Loucy (cell line): ENCODE data around the gene SCMH1.

Source experiments
- H2AFZ ChIP-seq: fragments of 200-600 bp; sonication (generic); 2 replicates; pipeline ENCODE4 v1.6.0; 2016; ENCODE audit warnings: antibody characterized with exemption, mild to moderate bottlenecking, low read length, moderate library complexity
- H3F3A ChIP-seq: fragments of 200-600 bp; 2 replicates; pipeline ENCODE4 v1.6.0; 2016; ENCODE audit warnings: antibody characterized with exemption, low read depth, mild to moderate bottlenecking
- H3K27me3 ChIP-seq: fragments of 200-600 bp; sonication (generic); 2 replicates; pipeline ENCODE4 v1.6.1; 2014; ENCODE audit warnings: low read length, mild to moderate bottlenecking; ENCODE audit not compliant: insufficient read depth, poor library complexity, severe bottlenecking
- H3K36me3 ChIP-seq: fragments of 200-600 bp; sonication (generic); 2 replicates; pipeline ENCODE4 v1.6.1; 2016; ENCODE audit warnings: low read length; ENCODE audit not compliant: insufficient read depth
- H3K4me1 ChIP-seq: fragments of 200-600 bp; sonication (generic); 2 replicates; pipeline ENCODE4 v1.5.1; 2014; ENCODE audit warnings: low read length, mild to moderate bottlenecking; ENCODE audit not compliant: insufficient read depth, poor library complexity, severe bottlenecking
- H3K4me2 ChIP-seq: fragments of 200-600 bp; sonication (generic); 2 replicates; pipeline ENCODE4 v1.6.0; 2014; ENCODE audit warnings: antibody characterized with exemption, low read length, low read depth, mild to moderate bottlenecking; ENCODE audit not compliant: poor library complexity, severe bottlenecking
- H3K4me3 ChIP-seq: fragments of 200-600 bp; sonication (generic); 2 replicates; pipeline ENCODE4 v1.5.1; 2014; ENCODE audit warnings: low read length, mild to moderate bottlenecking, mixed read lengths; ENCODE audit not compliant: poor library complexity, severe bottlenecking
- H3K79me2 ChIP-seq: fragments of 200-600 bp; sonication (generic); 2 replicates; pipeline ENCODE4 v1.6.1; 2014; ENCODE audit warnings: low read length; ENCODE audit not compliant: insufficient read depth
- H3K9ac ChIP-seq: fragments of 200-600 bp; sonication (generic); 2 replicates; pipeline ENCODE4 v1.6.0; 2014; ENCODE audit warnings: mild to moderate bottlenecking, low read depth, low read length, moderate library complexity; ENCODE audit not compliant: poor library complexity, severe bottlenecking
- H3K9me2 ChIP-seq: fragments of 200-600 bp; sonication (generic); replicated peaks from 2 replicates; pipeline ENCODE4 v1.6.1; 2016; ENCODE audit warnings: low read depth, low read length, mixed read lengths
- H3K9me3 ChIP-seq: fragments of 200-600 bp; sonication (generic); 2 replicates; pipeline ENCODE4 v1.6.1; 2014; ENCODE audit warnings: mild to moderate bottlenecking, antibody characterized with exemption, low read length, low read depth; ENCODE audit not compliant: insufficient read depth
- H4K20me1 ChIP-seq: fragments of 200-600 bp; sonication (generic); 2 replicates; pipeline ENCODE4 v1.6.0; 2014; ENCODE audit warnings: antibody characterized with exemption, low read length, mild to moderate bottlenecking; ENCODE audit not compliant: insufficient read depth, poor library complexity, severe bottlenecking
- EZH2phosphoT487 ChIP-seq: fragments of 200-600 bp; IDR thresholded peaks from 2 replicates; pipeline ENCODE4 v1.6.1; 2018; ENCODE audit warnings: antibody characterized with exemption, mild to moderate bottlenecking, moderate library complexity, borderline replicate concordance
- TF ChIP-seq, protein P1 (sequence below): fragments of 200-600 bp; sonication (generic); conservative IDR thresholded peaks from 2 replicates; pipeline ENCODE4 v1.5.1; 2014; ENCODE audit warnings: mild to moderate bottlenecking, antibody characterized with exemption, low read length

The SCMH1 gene

DNA sequence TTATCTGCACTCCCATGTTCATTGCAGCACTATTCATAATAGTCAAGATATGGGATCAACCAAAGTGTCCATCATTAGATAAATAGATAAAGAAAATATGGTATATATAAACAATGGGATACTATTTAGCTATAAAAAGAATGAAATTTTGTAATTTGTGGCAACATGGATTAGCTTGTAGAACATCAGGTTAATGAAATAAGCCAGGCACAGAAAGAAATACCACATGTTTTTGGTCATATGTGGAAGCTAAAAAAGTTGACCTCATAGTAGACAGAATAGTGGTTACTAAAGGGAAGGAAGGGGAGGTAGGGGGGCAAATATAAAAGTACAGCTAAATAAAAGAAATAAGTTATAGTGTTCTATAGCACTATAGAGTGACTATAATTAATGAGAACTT lies 68.5 kb downstream of the SCMH1 start:
- no peak overlapping the region for H2AFZ ChIP-seq
- H3K9me3 ChIP-seq: peaks cover 6% of the 10 kb centered on the region; the same call in 1 of the 2 replicates
- H3F3A ChIP-seq: no peaks in the 10 kb centered on the region
- H3K79me2 ChIP-seq: peaks cover 47% of the 10 kb centered on the region
- no peak overlapping the region for H3K9ac ChIP-seq
- no peak overlapping the region for H3K4me3 ChIP-seq
- H3K9me2 ChIP-seq: no peaks in the 10 kb centered on the region
- peaks cover 6% of the 10 kb centered on the region for H4K20me1 ChIP-seq
- peaks cover 3% of the 10 kb centered on the region for H3K4me1 ChIP-seq
- H3K36me3 ChIP-seq: peaks cover 30% of the 10 kb centered on the region
- no peak overlapping the region for H3K4me2 ChIP-seq
- TF ChIP-seq EZH2phosphoT487: no peak
- TF ChIP-seq, protein P1, sequence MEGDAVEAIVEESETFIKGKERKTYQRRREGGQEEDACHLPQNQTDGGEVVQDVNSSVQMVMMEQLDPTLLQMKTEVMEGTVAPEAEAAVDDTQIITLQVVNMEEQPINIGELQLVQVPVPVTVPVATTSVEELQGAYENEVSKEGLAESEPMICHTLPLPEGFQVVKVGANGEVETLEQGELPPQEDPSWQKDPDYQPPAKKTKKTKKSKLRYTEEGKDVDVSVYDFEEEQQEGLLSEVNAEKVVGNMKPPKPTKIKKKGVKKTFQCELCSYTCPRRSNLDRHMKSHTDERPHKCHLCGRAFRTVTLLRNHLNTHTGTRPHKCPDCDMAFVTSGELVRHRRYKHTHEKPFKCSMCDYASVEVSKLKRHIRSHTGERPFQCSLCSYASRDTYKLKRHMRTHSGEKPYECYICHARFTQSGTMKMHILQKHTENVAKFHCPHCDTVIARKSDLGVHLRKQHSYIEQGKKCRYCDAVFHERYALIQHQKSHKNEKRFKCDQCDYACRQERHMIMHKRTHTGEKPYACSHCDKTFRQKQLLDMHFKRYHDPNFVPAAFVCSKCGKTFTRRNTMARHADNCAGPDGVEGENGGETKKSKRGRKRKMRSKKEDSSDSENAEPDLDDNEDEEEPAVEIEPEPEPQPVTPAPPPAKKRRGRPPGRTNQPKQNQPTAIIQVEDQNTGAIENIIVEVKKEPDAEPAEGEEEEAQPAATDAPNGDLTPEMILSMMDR: no peak
- H3K27me3 ChIP-seq: no peaks in the 10 kb centered on the region

DNA sequence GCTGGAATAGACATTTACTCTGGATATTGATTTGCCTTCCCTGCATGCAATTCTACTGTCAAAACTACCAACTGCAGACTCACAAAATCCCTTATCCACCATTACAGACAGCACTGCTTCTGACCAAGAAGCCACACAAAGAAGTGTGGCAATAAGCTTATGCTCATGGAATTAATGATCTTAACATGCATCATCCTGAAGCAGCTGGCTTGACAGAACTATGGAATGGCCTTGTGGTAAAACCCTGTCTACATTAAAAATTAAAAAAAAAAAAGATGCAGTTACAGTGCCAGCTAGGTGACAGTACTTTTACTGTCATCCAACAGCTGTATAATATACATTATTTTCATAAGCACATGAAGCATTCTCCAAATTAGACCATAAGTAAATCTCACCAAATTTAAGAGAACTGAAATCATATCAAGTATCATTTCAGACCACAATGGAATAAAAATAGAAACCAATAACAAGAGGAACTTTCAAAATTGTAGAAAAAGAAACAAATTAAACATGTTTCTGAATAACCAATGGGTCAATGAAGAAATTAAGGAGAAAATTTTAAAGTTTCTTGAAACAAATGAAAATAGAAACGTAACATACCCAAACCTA lies 70.7 kb downstream of the SCMH1 start:
- Histone ChIP-seq H3K4me1 (peaks cover 3% of the 10 kb centered on the region), H3K4me2 (no peak overlapping the region), H3F3A (no peaks in the 10 kb centered on the region), H3K79me2 (peaks cover 47% of the 10 kb centered on the region), H3K36me3 (peaks cover 41% of the 10 kb centered on the region), H3K9ac (no peak overlapping the region), H2AFZ (no peak overlapping the region), H3K9me2 (no peaks in the 10 kb centered on the region), H3K9me3 (peaks cover 21% of the 10 kb centered on the region; the same call in 1 of the 2 replicates), H4K20me1 (peaks cover 6% of the 10 kb centered on the region), H3K27me3 (no peaks in the 10 kb centered on the region), H3K4me3 (no peak overlapping the region)
- no peak for TF ChIP-seq EZH2phosphoT487
- TF ChIP-seq, protein P1: no peak

DNA sequence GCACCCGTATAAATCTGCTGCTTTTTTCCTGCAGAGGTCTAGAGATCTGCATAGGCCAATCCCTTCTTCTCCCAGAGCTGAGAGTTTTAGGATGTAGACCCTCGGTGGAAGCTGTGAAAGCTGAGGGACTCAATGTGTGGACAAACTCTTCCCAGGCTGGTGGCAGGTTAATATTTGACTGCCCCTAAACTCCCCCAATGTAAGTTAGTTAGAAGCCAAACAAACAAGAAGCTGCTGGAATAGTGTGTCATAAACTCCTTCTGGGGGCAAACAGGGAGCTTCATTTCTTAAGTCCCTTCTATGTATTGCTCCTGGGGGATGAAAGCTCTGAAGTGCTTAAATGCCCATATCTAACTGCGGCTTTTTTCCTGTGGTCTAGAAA lies 72.3 kb downstream of the SCMH1 start:
- TF ChIP-seq, protein P1: no peak
- no peak for TF ChIP-seq EZH2phosphoT487
- Histone ChIP-seq H3K9me3 (peaks cover 21% of the 10 kb centered on the region; the same call in 1 of the 2 replicates), H3K9ac (no peak overlapping the region), H3K4me2 (no peak overlapping the region), H3K36me3 (peaks cover 37% of the 10 kb centered on the region), H3K4me3 (no peak overlapping the region), H3K79me2 (peaks cover 47% of the 10 kb centered on the region), H3K9me2 (no peaks in the 10 kb centered on the region), H3F3A (no peaks in the 10 kb centered on the region), H3K4me1 (peaks cover 3% of the 10 kb centered on the region), H2AFZ (no peak overlapping the region), H3K27me3 (no peaks in the 10 kb centered on the region), H4K20me1 (peaks cover 6% of the 10 kb centered on the region)
